ENCODE data around the gene MAP1LC3C.
"Not testable (repeated sequence)": the region's sequence is repeated elsewhere in the genome, so short reads cannot be mapped to it uniquely, and the experiment has no call there.

The MAP1LC3C gene

DNA sequence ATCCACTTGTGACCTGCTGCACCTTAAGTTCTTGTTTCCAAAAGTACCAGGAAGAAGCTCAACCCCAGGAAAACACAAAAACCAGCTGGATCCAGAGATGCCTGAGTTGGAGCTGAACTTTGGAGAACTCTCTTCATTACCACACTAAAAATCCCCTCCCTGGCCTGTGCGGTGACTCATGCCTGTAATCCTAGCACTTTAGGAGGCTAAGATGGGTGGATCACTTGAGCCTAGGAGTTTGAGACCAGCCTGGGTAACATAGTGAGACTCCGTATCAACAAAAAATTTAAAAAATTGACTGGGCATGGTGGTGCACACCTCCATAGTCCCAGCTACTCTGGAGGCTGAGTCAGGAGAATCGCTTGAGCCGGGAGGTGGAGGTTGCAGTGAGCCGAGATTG, 6.2 kb downstream of the MAP1LC3C start:
- no peak for DNase-seq (ENCODE audit: low spot score)

DNA sequence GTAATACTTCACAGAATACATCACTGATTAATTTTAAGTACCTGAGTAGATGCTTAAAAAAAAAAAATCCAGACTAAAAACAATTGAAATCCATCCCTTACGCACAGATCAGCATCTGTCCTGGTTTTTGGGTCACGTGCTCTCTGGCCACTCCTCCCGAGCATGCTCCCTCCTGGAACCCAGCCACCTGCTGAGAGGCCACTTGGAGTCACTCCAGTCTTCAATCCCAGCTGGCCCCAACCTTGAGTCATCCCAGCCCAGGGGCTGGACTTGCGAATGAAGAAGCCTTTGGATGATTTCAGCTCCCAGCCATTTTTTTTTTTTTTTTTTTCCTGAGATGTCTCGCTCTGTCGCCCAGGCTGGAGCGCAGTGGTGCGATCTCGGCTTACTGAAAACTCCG, 8.9 kb downstream of the MAP1LC3C start:
- no peak for DNase-seq (ENCODE audit: low spot score)

GRCh38 chr1:241988389-241988930, 10.4 kb downstream of the MAP1LC3C start:
- DNase-seq (ENCODE audit: low spot score): not testable (repeated sequence)

GRCh38 chr1:241985787-241986186, 13.1 kb downstream of the MAP1LC3C start:
- peak; percentile 57 for DNase-seq (ENCODE audit: low spot score)

- no peak for DNase-seq (ENCODE audit: low spot score)
Observed at GRCh38 chr1:241979926-241980325, 19.0 kb downstream of the MAP1LC3C start.

- DNase-seq (ENCODE audit: low spot score): no peak
Observed at GRCh38 chr1:241979071-241979470, 19.8 kb downstream of the MAP1LC3C start.

- no peak for DNase-seq (ENCODE audit: low spot score)
Observed at GRCh38 chr1:241976229-241976628, 22.7 kb downstream of the MAP1LC3C start.

DNA sequence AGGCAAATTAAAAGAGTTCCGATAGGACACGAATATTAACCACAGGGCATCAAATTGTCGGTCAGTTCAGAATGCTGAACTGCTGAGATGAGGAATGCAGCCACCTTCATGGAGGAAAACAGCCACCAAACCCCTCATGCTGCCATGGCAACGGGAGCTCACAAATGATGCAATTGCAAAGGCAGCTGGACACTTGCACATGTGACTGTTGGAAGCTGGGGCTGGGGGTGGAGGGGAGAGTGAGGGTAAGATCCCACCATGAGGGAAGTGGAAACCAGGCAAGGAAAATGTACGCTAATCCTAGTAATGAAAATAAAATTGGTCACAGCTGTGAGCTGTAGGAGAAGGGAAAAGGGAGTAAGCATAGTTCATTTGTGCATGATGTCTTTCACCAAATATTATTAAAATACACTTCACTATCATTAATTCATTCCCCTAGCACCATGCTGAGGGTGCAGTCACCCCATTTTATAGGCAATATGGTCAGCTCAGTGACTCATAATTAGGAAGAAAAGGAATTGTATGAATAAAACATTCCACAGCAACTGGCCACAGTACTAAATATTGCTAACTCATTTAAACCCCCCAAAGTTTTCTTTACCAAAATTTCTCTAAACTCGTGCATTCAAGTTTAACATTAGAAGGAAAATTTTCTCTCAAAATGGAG, 26.1 kb downstream of the MAP1LC3C start:
- peak; percentile 7 for DNase-seq (ENCODE audit: low spot score)

DNA sequence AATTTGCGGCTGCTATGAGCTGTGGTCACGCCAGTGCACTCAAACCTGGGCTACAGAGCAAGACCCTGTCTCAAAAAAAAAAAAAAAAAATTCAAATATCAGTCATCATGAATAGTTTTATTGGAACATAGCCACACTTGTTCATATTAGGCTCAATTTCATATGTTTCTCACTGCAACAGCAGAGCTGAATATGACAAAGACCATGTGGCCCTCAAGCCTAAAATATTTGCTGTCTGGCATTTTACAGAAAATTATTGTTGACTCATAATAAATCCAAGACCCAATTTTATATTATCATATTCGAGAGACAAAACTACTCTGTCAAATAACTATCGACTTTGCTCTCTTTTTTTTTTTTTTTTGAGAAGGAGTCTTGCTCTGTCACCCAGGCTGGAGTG, 30.3 kb downstream of the MAP1LC3C start:
- no peak for DNase-seq (ENCODE audit: low spot score)

GRCh38 chr1:241964550-241965282, 34.2 kb downstream of the MAP1LC3C start:
- DNase-seq (ENCODE audit: low spot score): no peak

DNA sequence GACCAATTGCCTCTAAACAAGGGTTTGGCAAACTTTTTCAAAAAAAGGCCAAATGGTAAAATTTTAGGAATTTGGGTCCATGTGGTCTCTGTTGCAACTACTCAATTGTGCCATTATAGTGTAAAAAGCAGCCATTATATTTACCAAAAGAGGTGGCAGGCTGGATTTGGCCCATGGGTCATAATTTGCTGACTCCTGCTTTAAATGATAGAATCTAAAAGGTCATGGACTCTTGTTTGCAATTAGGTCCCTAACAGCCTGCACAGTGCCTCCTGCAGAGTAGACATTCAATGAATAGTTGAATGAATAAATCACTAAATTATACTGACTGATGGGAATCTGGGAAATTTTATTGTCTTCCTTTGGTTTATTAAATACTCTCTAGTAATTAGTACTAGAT, 35.2 kb downstream of the MAP1LC3C start:
- DNase-seq (ENCODE audit: low spot score): no peak

- DNase-seq (ENCODE audit: low spot score): no peak
Observed at GRCh38 chr1:241962153-241962552, 36.7 kb downstream of the MAP1LC3C start.

- no peak for DNase-seq (ENCODE audit: low spot score)
Observed at GRCh38 chr1:241957692-241958494, 41.0 kb downstream of the MAP1LC3C start, which contains the start of gene BECN2. Gene BECN2, plus strand, starts transcription at chr1:241957767. Its CDS starts 0 bp downstream, at chr1:241957767.

- DNase-seq (ENCODE audit: low spot score): no peak
Observed at GRCh38 chr1:241950390-241950789, 48.5 kb downstream of the MAP1LC3C start.

DNA sequence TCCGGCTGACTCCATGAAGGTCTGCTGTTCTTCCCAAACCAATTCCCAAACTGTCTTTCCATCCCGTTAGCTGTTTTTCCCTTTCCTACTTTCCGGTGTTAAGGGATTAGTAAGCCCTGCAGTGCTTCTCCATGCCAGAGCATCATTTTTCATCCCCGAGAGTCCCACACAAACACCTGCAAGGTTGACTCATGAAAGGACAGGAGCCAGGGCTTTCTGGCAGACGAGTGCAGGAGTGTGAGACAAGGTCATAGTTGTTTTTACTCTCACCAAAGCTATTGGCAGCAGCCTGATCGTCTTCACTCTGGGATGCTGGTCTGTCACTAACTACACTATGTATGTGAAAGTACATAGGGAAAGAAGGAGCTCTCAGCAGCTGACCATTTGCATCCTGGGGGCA, 51.5 kb downstream of the MAP1LC3C start:
- DNase-seq (ENCODE audit: low spot score): no peak

Data from NAMALWA (cell line).